Measurements from ENCODE around the gene PFKL.
"Not testable (repeated sequence)": the region's sequence is repeated elsewhere in the genome, so short reads cannot be mapped to it uniquely, and the experiment has no call there.

Gene PFKL

DNA sequence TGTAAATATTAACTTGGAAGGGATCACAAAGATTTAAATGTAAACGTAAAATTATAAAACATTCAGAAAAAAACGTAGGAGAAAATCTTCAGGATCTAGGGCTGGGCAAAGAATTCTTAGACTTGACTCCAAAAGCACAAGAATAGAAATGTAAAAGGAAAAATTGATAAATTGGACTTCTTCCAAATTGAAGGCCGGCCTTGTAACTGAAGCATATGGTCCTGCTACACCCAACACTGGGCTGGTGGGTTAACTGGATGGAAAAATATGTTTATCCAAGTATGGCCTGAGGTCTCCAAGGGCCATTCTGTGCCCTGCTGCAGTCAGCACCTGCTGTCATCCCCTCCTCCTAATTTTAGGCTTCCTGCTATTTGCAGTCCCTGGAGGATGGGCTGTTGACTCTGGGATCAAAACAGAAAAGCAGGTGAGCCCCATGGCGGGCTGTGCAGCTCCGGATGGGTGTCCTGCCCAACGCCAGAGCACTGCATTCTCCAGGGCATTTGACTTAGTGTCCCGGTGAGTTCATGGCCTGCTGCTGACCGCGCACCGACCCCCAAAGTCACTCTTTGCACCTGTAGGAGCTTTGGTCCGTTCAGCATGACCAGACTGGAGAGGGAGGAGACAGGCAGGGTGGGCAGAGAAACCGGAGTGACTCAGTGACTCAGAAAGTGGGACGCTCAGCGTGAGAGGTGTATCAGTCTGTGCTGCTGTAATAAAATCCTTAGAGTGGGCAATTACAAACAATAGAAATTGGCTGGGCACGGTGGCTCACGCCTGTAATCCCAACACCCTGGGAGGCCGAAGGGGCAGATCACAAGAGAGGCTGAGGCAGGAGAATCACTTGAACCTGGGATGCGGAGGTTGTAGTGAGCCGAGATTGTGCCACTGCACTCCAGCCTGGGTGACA lies 20.2 kb upstream of the PFKL start:
- DNase-seq: no peak

DNA sequence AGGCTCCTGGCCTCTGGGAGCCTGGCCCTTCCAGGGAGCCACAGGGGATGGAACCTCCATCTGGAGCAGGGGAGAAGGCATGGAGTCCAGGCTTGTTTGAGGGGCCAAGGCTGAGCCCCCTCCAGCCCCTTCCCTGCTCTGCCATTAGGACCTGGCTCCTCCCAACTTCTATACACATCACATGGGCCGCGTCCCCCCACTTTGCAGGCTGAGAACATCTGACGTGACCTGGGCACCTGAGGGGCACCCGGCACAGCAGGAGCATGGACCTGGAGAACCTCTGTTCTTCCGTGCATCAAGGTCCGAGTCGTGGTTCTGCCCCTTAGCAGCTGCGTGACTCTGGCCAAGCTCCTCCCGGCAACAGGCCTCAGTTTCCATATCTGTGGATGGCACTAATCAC lies 18.1 kb upstream of the PFKL start:
- no peak for DNase-seq

DNA sequence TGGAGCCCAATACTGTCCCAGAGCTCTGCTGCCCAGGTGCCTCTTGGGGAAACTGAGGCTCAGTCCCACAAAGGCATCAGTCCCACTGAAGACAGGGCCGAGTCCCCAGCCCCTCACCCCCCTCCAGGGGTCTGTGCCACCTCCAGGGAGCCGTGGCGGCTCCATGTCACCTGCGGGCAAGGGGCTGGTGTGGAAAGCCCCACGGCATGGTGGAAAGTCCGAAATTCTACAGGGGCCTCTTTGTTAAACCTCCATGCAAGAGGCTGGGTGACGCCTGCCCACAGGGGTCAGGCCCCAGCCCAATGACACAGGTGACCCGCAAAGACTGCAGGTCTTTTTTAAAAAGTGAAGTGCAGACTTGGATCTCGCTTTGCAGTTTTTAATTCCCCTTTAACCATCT lies 17.5 kb upstream of the PFKL start:
- DNase-seq: no peak

DNA sequence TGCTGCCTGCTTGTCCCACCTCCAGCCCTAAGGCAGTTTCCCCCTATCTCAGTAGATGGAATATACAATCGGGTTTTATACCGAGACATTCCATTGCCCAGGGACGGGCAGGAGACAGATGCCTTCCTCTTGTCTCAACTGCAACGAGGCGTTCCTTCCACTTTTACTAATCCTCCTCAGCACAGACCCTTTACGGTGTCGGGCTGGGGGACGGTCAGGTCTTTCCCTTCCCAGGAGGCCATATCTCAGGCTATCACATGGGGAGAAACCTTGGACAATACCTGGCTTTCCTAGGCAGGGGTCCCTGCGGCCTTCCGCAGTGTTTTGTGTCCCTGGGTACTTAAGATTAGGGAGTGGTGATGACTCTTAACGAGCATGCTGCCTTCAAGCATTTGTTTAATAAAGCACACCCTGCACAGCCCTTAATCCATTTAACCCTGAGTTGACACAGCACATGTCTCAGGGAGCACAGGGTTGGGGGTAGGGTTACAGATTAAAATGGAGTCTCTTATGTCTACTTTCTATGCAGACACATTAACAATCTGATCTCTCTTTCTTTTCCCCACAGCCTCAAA lies 16.6 kb upstream of the PFKL start:
- not testable (repeated sequence) for DNase-seq

DNA sequence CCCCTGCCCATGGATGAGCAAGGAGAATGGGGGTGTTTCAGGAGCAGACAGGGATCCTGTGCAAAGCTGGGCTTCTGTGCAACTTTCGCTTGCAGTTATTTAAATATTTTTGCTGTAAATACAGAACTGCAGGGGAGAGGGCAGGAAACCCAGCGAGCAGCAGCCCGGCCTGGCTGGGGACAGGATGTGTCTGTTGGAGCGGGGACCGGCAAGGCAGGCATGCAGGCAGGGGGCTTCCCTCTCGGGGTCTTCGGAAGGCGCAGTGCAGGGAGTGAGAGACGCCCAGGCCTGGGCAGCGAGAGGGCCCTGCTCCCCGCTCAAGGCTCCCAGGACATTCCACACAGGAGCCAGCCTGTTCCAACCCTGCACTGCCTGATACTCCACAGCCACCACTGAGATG lies 15.9 kb upstream of the PFKL start:
- no peak for DNase-seq

DNA sequence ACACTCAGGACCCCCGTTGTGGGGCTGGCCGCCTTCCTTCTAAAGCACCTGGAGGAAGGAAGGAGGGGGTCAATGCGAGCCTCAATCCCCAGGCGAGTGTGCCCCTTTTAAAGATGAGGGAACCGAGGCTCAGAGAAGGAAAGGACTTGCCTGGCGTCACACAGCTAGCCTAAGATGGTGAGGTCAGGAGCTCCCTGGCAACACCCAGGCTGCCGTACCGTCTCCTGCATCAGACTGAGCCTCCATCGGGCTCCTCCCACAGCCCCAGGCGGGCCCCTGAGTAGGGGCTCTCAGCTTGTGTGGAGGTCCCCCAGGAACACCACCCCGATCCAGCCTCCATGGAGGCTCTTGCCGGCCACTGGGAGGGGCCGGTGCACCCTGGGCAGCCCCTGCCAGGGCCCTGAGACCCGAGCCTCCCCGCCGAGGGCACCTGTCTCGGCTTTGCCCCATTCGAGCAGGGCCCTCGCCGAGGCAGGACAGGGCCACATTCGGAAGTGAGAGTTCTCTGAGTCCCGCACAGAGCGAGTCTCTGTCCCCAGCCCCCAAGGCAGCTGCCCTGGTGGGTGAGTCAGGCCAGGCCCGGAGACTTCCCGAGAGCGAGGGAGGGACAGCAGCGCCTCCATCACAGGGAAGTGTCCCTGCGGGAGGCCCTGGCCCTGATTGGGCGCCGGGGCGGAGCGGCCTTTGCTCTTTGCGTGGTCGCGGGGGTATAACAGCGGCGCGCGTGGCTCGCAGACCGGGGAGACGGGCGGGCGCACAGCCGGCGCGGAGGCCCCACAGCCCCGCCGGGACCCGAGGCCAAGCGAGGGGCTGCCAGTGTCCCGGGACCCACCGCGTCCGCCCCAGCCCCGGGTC lies 14.5 kb upstream of the PFKL start, which contains the start of gene AIRE:
AIRE (plus strand) TSS at position 739 of the 855 bp plus-strand sequence. CDS start 131 bp downstream, outside the sequence.
- no peak for DNase-seq

DNA sequence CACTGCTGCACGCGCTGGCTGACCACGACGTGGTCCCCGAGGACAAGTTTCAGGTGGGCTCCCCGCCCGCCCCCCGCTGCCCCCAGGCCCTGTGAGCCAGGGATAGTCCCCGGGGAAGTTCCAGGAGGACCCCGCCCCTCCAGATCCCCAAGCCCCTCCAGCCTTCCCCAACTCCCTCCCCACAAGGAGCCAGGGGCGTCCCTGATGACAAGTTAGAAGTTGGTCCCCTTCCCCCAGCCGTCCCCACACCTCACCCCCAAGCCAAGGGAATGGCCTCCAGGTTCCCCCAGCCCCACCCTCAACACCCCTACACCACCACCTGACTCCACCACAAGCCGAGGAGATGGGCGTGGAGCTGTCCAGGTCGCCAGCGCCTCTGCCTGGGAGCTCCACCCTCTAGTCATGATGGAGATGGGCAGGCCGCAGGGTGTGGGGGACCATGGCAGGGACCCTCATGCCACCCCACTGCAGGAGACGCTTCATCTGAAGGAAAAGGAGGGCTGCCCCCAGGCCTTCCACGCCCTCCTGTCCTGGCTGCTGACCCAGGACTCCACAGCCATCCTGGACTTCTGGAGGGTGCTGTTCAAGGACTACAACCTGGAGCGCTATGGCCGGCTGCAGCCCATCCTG lies 13.7 kb upstream of the PFKL start:
- no peak for DNase-seq

DNA sequence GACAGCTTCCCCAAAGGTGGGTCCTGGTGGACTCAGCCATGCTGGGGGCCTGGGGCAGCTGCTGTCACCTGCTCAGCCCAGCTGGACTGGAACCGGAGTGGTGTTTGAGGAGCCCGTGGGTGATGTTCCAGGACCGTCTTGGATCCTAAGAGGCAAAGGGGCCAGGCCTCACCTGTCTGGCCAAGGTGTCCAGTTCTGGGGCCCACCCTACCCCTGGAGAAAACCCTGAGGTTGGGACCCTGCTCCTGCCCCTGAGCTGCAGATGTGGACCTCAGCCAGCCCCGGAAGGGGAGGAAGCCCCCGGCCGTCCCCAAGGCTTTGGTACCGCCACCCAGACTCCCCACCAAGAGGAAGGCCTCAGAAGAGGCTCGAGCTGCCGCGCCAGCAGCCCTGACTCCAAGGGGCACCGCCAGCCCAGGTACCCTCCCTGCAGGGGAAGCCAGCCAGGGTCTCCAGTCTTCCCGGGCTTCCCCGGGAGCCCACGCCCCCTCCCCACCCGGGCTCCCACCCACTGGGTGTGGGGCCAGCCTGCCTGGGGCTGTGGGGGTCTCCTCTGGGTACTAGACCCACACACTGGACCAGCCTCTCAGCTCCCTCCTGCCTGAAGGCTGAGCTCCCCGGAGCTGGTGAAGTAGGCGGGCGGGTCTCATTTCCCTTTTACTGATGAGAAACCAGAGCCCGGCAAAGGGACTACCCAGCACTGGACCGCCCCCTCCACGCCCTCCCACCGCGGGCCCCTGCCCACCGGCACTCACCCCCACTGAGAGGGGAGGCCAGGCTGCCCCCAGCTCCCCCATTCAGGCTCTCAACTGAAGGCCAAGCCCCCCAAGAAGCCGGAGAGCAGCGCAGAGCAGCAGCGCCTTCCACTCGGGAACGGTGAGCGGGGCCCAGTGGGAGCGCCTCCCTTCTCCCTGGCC lies 12.9 kb upstream of the PFKL start:
- no peak for DNase-seq

DNA sequence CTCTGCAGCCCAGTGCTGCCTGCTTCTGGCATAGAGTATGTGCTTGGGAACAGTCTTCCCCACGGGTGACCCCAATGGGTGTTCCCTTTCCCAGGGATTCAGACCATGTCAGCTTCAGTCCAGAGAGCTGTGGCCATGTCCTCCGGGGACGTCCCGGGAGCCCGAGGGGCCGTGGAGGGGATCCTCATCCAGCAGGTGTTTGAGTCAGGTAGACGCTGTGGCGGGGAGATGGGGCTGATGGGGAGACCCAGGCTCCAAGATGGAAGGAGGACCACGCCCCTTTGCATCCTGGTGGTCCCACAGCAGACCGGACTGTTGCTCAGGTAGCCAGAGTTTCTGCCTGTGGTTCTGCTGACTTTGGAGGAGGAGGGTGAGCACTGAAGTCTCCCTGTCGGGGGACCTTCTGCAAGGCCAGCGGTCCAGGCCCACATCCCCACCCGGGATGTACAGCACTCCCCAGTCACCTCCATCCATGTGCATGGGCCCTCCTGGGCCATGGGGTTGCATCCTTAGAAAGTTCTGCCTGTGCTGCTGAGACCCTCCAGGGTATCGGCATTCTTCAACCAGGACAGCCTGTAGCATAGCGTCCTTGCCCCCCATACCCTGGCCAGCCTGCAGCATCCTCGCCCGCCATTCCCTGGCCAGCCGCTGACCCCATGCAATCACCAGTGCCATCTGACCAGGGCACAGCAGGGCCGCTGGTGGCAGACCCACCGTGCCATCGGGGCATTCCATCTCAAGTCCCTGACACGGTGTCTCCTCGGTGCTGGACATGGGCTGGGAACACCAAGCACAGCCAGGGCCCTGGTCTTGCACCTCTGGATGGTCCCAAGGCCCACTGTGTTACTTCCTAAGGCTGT lies 11.4 kb upstream of the PFKL start:
- DNase-seq: no peak

DNA sequence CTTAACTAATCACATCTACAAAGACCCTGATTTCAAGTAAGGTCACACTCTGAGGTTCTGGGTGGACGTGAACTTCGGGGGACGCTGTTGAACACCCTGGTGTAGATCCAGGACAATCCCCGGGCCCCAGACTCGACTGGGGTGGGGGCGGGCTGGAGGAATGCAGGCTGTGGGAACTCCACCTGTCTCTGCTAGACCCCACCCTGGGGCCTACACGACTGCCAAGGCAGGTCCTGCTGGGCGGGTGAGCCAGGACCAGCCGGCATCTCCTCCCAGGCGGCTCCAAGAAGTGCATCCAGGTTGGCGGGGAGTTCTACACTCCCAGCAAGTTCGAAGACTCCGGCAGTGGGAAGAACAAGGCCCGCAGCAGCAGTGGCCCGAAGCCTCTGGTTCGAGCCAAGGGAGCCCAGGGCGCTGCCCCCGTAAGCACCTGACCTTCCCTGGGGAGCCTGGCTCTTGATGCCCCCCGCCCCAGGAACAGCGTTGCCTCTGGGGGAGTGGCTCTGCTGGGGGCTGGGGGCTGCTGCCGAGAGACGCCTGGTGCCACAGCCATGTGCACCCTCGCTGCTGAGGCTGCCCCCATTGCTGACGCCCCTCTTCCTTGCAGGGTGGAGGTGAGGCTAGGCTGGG lies 10.4 kb upstream of the PFKL start:
- DNase-seq: no peak

DNA sequence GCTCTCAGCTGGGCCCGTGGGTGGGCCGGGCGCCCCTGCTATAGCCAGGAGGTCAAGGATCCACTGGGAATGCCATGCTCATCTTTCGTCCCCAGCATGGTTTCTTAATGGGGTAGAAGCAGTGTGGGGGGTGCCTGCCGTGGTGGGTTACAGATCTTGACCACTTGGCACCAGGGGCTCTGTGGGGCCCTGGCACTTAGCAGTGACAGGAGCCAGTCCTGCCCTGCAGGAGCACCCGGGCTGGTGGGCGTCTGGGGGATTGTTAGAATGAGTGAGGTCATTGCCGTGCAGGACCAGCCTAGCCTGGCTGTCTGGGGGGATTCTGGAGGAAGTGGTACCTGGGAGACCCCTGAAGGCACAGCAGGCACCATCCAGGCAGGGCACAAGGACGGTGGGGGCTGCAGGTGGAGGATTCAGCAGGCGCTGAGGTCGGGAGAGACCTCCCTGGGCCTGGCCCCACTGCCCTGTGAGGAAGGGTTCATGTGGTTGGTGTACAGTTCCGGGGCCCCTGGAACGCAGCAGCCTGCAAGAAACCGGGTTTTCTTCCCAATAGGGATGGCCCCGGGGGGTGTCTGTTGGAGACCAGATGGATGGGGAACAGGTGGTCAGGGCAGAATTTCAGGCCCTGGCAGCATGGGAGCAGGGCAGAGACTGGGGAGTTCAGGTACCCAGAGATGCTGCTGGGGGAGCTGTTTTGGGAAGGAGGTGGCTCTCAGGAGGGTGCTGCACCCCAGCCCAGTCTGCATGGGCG lies 9.4 kb upstream of the PFKL start:
- no peak for DNase-seq

DNA sequence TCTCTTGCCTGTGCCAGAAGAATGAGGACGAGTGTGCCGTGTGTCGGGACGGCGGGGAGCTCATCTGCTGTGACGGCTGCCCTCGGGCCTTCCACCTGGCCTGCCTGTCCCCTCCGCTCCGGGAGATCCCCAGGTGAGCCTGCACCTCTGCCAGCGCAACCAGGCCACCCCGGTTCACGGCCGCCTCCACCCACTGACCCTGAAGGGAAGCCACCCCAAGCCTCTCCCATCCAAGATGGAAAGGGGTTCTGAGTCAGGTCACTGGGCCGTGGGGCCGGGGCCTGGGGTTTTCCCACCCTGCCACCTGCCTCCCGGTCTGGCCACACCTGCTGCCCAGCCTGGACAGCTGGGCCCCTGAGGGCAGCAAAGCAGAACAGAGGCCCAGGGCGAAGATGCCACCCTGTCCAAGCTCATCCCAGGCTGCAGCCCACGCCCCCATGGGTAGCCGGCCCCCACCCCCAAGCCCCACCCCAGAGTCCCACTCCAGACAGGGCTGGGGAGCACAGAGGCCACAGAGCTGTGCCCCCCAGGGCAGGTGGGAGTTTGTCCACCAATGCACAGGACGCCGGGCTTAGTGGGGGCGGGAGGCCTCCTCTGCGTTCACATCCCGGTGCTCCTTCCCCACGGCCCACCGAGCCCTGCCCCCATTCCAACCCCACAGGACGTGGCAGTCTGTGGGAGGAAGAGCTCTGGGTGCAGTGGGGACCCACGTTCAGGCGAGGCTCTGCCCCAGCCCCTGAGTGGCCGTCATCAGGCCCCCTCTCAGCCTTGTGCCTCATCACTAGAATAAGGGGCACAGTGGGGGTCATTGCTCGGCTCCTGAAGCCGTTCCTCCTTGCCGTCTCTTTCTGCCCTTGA lies 8.5 kb upstream of the PFKL start:
- no peak for DNase-seq

DNA sequence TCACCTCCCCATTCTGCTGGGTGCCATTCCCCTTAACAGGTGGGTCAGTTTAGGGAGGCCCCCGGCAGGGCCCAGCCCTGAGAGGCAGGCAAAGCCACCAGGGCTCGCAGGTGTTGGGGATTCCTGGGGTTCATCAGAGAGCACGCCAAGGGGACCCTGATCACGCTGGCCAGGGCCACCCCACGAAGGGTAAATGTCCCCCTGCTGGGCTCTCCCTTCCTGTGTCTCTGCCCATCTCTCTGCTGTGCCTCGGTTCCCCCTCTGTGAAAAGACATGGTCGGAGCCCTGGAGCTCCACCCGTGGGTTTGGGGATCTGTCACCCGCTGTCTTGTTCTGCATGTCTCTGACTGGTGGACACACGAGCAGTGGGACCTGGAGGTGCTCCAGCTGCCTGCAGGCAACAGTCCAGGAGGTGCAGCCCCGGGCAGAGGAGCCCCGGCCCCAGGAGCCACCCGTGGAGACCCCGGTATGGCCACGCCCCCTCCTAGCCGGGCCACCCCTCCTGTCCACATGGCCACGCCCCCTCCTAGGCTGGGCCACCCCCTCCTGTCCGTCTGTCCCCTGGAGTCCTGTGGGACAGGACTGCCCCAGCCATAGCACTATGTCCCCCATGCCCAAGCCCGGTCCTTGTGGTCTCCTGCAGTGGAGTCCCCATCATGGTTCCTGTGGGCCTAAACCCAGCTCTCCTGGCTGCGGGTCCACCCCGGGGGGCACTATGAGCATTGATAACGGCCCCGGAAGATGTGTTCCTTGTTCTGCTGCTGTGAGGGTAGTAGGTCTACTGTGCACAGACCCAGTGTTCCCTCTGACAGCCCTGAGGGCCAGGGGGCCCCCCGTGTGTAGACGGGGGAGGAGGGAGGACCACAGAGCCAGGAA lies 7.7 kb upstream of the PFKL start:
- DNase-seq: no peak

DNA sequence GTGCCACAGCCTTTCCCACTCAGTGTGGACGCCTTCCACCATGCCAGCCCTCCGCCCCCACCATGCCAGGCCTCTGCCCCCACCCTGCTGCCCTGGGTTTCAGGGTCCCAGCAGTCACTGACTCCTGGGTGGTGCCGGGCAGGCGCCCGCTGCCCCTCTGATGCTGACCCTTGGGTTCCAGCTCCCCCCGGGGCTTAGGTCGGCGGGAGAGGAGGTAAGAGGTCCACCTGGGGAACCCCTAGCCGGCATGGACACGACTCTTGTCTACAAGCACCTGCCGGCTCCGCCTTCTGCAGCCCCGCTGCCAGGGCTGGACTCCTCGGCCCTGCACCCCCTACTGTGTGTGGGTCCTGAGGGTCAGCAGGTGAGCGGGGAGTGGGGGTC lies 7.0 kb upstream of the PFKL start:
- DNase-seq: no peak

DNA sequence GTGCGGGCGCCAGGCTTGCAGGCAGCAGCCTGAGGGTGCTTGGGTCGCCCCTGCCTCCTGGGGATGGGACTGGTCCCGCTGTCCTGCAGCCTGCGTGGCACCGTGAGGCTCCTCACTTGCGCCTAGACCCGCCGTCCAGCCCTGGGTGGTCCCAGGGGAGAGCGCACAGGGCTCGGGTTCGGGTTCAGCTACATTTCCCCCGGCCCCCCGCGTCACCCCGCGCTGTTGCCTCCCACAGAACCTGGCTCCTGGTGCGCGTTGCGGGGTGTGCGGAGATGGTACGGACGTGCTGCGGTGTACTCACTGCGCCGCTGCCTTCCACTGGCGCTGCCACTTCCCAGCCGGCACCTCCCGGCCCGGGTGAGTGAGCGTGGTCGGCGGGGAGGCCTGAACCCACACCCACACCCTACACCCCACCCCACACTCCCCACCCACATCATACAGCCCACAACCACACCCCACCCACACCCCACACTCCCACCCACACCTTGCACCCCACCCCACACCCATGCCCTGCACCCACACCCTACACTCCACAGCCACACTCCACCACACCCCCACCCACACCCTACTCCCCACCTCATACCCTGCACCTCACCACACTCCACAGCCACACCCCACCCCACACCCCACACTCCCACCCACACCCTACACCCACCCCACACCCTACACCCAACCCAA lies 6.2 kb upstream of the PFKL start:
- no peak for DNase-seq

DNA sequence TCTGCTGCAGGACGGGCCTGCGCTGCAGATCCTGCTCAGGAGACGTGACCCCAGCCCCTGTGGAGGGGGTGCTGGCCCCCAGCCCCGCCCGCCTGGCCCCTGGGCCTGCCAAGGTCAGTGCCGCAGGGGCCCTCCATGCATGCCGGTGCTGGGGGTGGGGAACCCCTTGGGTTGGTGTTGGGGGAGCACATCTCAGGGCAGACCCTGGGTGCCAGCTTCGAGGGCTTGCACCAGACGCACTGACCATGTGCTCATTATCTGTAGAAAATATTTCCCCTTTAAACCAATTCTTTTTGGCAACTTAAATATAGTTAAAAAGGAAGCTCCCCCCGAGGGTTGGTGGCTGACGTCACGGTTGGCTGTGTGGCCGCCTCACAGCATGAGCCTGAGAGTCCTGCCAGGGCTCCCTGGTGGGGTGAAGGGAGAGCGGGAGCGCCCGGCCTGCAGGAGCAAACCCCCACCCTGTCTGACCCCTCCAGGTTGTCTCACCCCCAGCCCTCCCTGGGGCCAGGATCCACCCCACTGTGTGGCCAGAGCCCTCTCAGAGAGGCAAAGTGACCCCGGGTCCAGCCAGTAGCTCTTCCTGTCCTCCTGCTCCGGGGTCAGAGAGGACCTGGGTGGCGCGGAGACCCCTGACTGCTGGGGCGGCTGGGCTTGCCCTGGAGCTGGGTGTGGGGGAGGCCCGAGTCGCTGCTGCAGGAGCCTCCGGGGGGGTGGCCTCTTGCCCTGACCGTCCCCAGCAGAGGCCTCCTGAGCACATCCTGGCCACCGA lies 5.3 kb upstream of the PFKL start:
- no peak for DNase-seq

Measured in T1000 (cell line).